ENCODE data around the gene CLCN2. TPM values are rescaled to one million over a fixed set of nuclear protein-coding genes. Genes with fewer than 3 reads are reported as not detected.

Gene CLCN2
- total RNA-seq, 1 experiment from 2014 or later: 4.5 TPM

- POLR2A ChIA-PET: interaction anchor here (0.5 to 0.6 kb wide), 2 partner anchors 30 to 755 kb away, joined by 3 read pairs; no protein-coding TSS in a partner anchor
- no peak for TF ChIP-seq CTCF (IDR thresholded peaks at IDR 0.05; ENCODE audit: unreplicated experiment)
- Mint-ChIP-seq H3K4me1 (ENCODE audit: insufficient read depth, unreplicated experiment) (no peaks in the 10 kb centered on the region), H3K4me3 (ENCODE audit: unreplicated experiment) (no peak overlapping the region), H3K9me3 (ENCODE audit: unreplicated experiment) (no peaks in the 10 kb centered on the region), H3K27ac (ENCODE audit: low read depth, unreplicated experiment) (no peak overlapping the region), H3K27me3 (ENCODE audit: insufficient read depth, unreplicated experiment) (peaks cover 19% of the 10 kb centered on the region), H3K36me3 (ENCODE audit: insufficient read depth, unreplicated experiment) (peaks cover 7% of the 10 kb centered on the region)
- BruUV-seq (replicated peaks): no TSS peak
- CTCF ChIA-PET: interaction anchor here (0.6 to 1.6 kb wide), 8 partner anchors 17 to 121 kb away, joined by 3 to 12 read pairs (median 3); no protein-coding TSS in a partner anchor
- no peak for DNase-seq (ENCODE audit: unreplicated experiment)
- intact Hi-C loops (cut with micrococcal nuclease): no loop called here
These were observed 28.6 kb upstream of the CLCN2 start for GRCh38 chr3:184389935-184390528.

- H3K27me3 Mint-ChIP-seq (ENCODE audit: insufficient read depth, unreplicated experiment): peaks cover 19% of the 10 kb centered on the region
- no peak overlapping the region for H3K4me3 Mint-ChIP-seq (ENCODE audit: unreplicated experiment)
- no peaks in the 10 kb centered on the region for H3K4me1 Mint-ChIP-seq (ENCODE audit: insufficient read depth, unreplicated experiment)
- ChIA-PET CTCF (interaction anchor here (0.6 to 1.6 kb wide), 4 partner anchors 18 to 168 kb away, joined by 3 to 7 read pairs (median 3); no protein-coding TSS in a partner anchor), POLR2A (interaction anchor here (0.6 kb wide), 1 partner anchor 53 kb away, joined by 3 read pairs; no protein-coding TSS in a partner anchor)
- intact Hi-C loops (cut with micrococcal nuclease): no loop called here
- DNase-seq (ENCODE audit: unreplicated experiment): no peak
- H3K36me3 Mint-ChIP-seq (ENCODE audit: insufficient read depth, unreplicated experiment): peaks cover 7% of the 10 kb centered on the region
- TF ChIP-seq CTCF (IDR thresholded peaks at IDR 0.05; ENCODE audit: unreplicated experiment): no peak
- no peak overlapping the region for H3K27ac Mint-ChIP-seq (ENCODE audit: low read depth, unreplicated experiment)
- no peaks in the 10 kb centered on the region for H3K9me3 Mint-ChIP-seq (ENCODE audit: unreplicated experiment)
- no TSS peak for BruUV-seq (replicated peaks)
These were observed 28.0 kb upstream of the CLCN2 start for GRCh38 chr3:184389384-184389783.

- ChIA-PET CTCF (interaction anchor here (0.6 to 1.6 kb wide), 5 partner anchors 17 to 168 kb away, joined by 3 to 7 read pairs (median 3); no protein-coding TSS in a partner anchor), POLR2A (interaction anchor here (0.6 kb wide), 1 partner anchor 53 kb away, joined by 3 read pairs; no protein-coding TSS in a partner anchor)
- no peak for TF ChIP-seq CTCF (IDR thresholded peaks at IDR 0.05; ENCODE audit: unreplicated experiment)
- BruUV-seq (replicated peaks): no TSS peak
- Mint-ChIP-seq H3K27ac (ENCODE audit: low read depth, unreplicated experiment) (no peak overlapping the region), H3K4me3 (ENCODE audit: unreplicated experiment) (no peak overlapping the region), H3K27me3 (ENCODE audit: insufficient read depth, unreplicated experiment) (peaks cover 19% of the 10 kb centered on the region), H3K36me3 (ENCODE audit: insufficient read depth, unreplicated experiment) (peaks cover 7% of the 10 kb centered on the region), H3K4me1 (ENCODE audit: insufficient read depth, unreplicated experiment) (no peaks in the 10 kb centered on the region), H3K9me3 (ENCODE audit: unreplicated experiment) (no peaks in the 10 kb centered on the region)
- intact Hi-C loops (cut with micrococcal nuclease): no loop called here
- no peak for DNase-seq (ENCODE audit: unreplicated experiment)
These were observed 27.5 kb upstream of the CLCN2 start for GRCh38 chr3:184388936-184389230.

DNA sequence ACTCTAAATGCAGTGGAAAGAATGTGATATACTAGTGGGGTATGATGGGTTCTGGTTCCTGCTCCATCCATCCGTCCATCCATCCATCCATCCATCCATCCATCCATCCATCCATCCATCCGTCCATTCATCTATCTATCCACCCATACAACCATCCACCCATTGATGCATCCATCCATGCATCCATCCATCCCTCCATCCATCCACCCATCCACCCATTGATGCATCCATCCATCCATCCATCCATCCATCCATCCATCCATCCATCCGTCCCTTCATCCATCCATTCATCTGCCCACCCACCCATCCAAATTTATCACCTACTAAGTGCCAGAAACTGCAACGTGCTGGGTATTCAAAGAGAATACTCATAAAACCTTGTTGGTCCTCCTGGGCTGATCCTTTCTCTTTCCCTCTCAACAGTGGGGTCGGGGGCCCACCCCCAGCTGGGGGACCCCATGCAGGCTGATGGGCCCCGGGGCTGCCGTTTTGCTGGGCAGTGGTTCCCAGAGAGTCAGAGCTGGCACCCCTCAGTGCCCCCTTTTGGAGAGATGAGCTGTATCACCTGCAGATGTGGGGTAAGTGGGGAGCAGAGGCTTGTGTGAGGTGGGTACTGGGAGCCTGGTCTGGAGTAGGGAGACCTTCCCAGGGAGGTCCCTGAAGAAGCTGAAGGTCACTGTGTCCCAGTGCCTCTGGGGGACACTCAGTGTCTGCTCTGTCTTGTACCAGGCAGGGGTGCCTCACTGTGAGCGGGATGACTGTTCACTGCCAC is 26.9 kb upstream of the CLCN2 start:
- Mint-ChIP-seq H3K27me3 (ENCODE audit: insufficient read depth, unreplicated experiment) (peaks cover 19% of the 10 kb centered on the region), H3K27ac (ENCODE audit: low read depth, unreplicated experiment) (no peak overlapping the region), H3K36me3 (ENCODE audit: insufficient read depth, unreplicated experiment) (peaks cover 7% of the 10 kb centered on the region), H3K9me3 (ENCODE audit: unreplicated experiment) (no peaks in the 10 kb centered on the region), H3K4me3 (ENCODE audit: unreplicated experiment) (no peak overlapping the region), H3K4me1 (ENCODE audit: insufficient read depth, unreplicated experiment) (no peaks in the 10 kb centered on the region)
- DNase-seq (ENCODE audit: unreplicated experiment): no peak
- intact Hi-C loops (cut with micrococcal nuclease): no loop called here
- CTCF ChIA-PET: interaction anchor here (0.6 to 1.6 kb wide), 5 partner anchors 17 to 169 kb away, joined by 3 to 7 read pairs (median 3); no protein-coding TSS in a partner anchor
- POLR2A ChIA-PET: interaction anchor here (0.6 kb wide), 1 partner anchor 54 kb away, joined by 3 read pairs; no protein-coding TSS in a partner anchor
- BruUV-seq (replicated peaks): no TSS peak
- TF ChIP-seq CTCF (IDR thresholded peaks at IDR 0.05; ENCODE audit: unreplicated experiment): no peak
